ENCODE results near the gene ZBTB7C. TPM values are rescaled to one million over a fixed set of nuclear protein-coding genes. Genes with fewer than 3 reads are reported as not detected.

The ZBTB7C gene
- polyA plus RNA-seq, 4 donors: 0.54 to 4.1 (median 1.5) TPM

DNA sequence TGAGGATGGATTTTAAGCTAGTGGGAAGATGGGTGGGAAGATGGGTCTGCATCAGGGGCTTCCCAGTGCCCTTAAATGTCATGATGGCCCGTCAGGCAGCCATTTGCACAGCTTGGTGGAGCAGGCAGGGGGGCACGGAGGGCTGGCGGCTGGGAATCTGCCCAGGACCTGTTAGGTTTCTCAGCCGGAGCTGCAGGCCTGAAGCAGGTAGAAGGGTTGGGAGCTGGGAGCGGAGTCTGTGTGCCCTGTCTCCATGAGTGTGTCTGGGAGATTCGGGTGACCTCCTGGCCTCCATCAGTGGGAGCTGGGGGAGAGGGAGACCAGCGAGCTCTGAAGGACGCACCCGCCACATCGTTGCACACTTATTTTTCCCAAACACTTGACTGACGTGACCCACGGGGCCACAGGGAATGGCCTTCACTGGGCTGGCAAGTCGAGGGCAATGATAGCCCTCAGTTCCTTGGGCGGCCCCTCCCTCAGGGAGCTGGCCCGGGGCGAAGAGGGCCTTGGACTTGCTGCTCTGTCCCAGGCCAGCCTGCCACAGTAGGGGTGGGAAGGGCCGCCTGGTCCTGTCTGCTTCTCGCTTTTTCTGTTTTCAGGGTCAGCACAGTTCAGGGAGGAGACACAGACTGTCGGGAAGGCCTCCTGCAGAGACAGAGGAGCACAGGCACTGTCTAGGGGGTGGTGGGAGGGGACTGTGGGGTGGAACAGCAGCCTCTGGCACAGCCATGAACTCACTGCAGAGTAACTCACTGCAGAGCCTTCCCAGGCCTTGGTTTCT is 236.8 kb downstream of the ZBTB7C start:
- 89 to 96% (median 91%) methylated on average over 17 to 19 of the region's 19 CpGs for WGBS, 3 donors
- no peaks in the 10 kb centered on the region for H3K9me3 ChIP-seq (ENCODE audit: control insufficient read depth in 2 of 2, insufficient read depth in 1 of 2, low read depth in 1 of 2, low read length in 1 of 2)
- no peaks in the 10 kb centered on the region for H3K36me3 ChIP-seq (ENCODE audit: control insufficient read depth in 3 of 3, insufficient read depth in 2 of 3, low read depth in 1 of 3, low read length in 3 of 3)
- H3K27me3 ChIP-seq (ENCODE audit: control insufficient read depth in 3 of 3, insufficient read depth in 3 of 3, low read length in 3 of 3): no peaks in the 10 kb centered on the region
- peaks cover 0 to 21% (median under 1%) of the 10 kb centered on the region in 3 donors for H3K4me1 ChIP-seq (ENCODE audit: control insufficient read depth in 3 of 3, insufficient read depth in 2 of 3, low read depth in 1 of 3, low read length in 2 of 3)
- DNase-seq (no peak), FAIRE-seq (no peak)
- H3K27ac ChIP-seq (ENCODE audit: low read depth in 1 of 3, low read length in 2 of 3): no peak overlapping the region
- H3K4me3 ChIP-seq (ENCODE audit: low read depth in 1 of 3, low read length in 3 of 3): no peak overlapping the region

- no peak overlapping the region for H3K27ac ChIP-seq (ENCODE audit: low read depth in 1 of 3, low read length in 2 of 3)
- no peaks in the 10 kb centered on the region for H3K27me3 ChIP-seq (ENCODE audit: control insufficient read depth in 3 of 3, insufficient read depth in 3 of 3, low read length in 3 of 3)
- 85 to 93% (median 86%) methylated on average over 6 of the region's 6 CpGs for WGBS, 3 donors
- no peaks in the 10 kb centered on the region for H3K36me3 ChIP-seq (ENCODE audit: control insufficient read depth in 3 of 3, insufficient read depth in 2 of 3, low read depth in 1 of 3, low read length in 3 of 3)
- no peaks in the 10 kb centered on the region for H3K9me3 ChIP-seq (ENCODE audit: control insufficient read depth in 2 of 2, insufficient read depth in 1 of 2, low read depth in 1 of 2, low read length in 1 of 2)
- H3K4me3 ChIP-seq (ENCODE audit: low read depth in 1 of 3, low read length in 3 of 3): no peak overlapping the region
- FAIRE-seq: no peak
- no peak for DNase-seq
- peaks cover 0 to 29% (median 4%) of the 10 kb centered on the region in 3 donors for H3K4me1 ChIP-seq (ENCODE audit: control insufficient read depth in 3 of 3, insufficient read depth in 2 of 3, low read depth in 1 of 3, low read length in 2 of 3)
Measured at GRCh38 chr18:48171490-48172188, 237.5 kb downstream of the ZBTB7C start.

DNA sequence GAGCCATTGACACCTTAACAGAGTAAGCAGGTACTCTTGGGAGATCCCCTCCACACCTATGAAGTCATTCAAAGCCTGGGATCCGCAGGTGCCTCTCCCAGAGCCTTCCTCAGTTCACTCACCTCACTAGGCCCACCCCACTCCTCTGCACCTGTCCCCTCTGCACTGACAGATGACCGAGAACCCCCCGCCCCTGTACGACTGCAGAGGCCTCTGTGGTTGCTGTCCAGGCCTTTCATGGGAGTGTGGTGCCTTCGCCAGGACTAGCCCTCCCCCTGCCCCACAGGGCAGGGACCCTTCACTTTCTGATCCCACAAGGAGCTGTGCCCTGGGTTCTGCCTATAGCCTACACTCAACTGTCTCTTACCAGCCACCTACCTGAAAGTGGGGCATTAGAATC is 238.5 kb downstream of the ZBTB7C start:
- FAIRE-seq (no peak), DNase-seq (no peak)
- H3K9me3 ChIP-seq (ENCODE audit: control insufficient read depth in 2 of 2, insufficient read depth in 1 of 2, low read depth in 1 of 2, low read length in 1 of 2): no peaks in the 10 kb centered on the region
- 83 to 92% (median 88%) methylated on average over 5 of the region's 5 CpGs for WGBS, 3 donors
- H3K27ac ChIP-seq (ENCODE audit: low read depth in 1 of 3, low read length in 2 of 3): no peak overlapping the region
- no peaks in the 10 kb centered on the region for H3K27me3 ChIP-seq (ENCODE audit: control insufficient read depth in 3 of 3, insufficient read depth in 3 of 3, low read length in 3 of 3)
- H3K36me3 ChIP-seq (ENCODE audit: control insufficient read depth in 3 of 3, insufficient read depth in 2 of 3, low read depth in 1 of 3, low read length in 3 of 3): no peaks in the 10 kb centered on the region
- H3K4me1 ChIP-seq (ENCODE audit: control insufficient read depth in 3 of 3, insufficient read depth in 2 of 3, low read depth in 1 of 3, low read length in 2 of 3): peaks cover 1 to 38% (median 8%) of the 10 kb centered on the region in 3 donors
- no peak overlapping the region for H3K4me3 ChIP-seq (ENCODE audit: low read depth in 1 of 3, low read length in 3 of 3)

GRCh38 chr18:48168861-48169260 is 240.3 kb downstream of the ZBTB7C start:
- H3K27ac ChIP-seq (ENCODE audit: low read depth in 1 of 3, low read length in 2 of 3): peak overlapping the region in 2 of 3 donors; percentile 33 to 84
- H3K27me3 ChIP-seq (ENCODE audit: control insufficient read depth in 3 of 3, insufficient read depth in 3 of 3, low read length in 3 of 3): no peaks in the 10 kb centered on the region
- H3K36me3 ChIP-seq (ENCODE audit: control insufficient read depth in 3 of 3, insufficient read depth in 2 of 3, low read depth in 1 of 3, low read length in 3 of 3): no peaks in the 10 kb centered on the region
- peaks cover 8 to 56% (median 8%) of the 10 kb centered on the region in 3 donors for H3K4me1 ChIP-seq (ENCODE audit: control insufficient read depth in 3 of 3, insufficient read depth in 2 of 3, low read depth in 1 of 3, low read length in 2 of 3)
- H3K9me3 ChIP-seq (ENCODE audit: control insufficient read depth in 2 of 2, insufficient read depth in 1 of 2, low read depth in 1 of 2, low read length in 1 of 2): no peaks in the 10 kb centered on the region
- 94 to 97% (median 96%) methylated on average over 2 of the region's 2 CpGs for WGBS, 3 donors
- H3K4me3 ChIP-seq (ENCODE audit: low read depth in 1 of 3, low read length in 3 of 3): no peak overlapping the region
- no peak for FAIRE-seq
- DNase-seq: no peak

DNA sequence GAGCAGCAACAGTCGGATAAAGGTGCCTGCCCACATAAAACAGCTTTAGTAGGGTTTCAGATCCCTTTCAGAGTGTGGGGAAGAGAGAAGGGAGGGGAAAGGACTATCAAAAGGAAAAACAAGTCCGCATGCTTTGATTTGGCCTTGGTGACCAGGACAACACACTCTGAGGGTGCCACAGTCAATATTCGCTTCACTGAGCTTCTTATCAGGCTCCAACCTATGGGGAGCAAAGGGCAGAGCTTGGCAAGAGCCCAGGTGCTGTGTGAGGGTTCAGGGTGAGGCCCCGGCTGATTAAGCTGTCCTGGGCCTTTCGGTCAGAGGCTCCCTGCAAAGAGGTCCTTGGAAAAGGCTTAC is 241.3 kb downstream of the ZBTB7C start:
- H3K27ac ChIP-seq (ENCODE audit: low read depth in 1 of 3, low read length in 2 of 3): peak overlapping the region; percentile 75 to 90 (median 84)
- H3K27me3 ChIP-seq (ENCODE audit: control insufficient read depth in 3 of 3, insufficient read depth in 3 of 3, low read length in 3 of 3): no peaks in the 10 kb centered on the region
- 22 to 62% (median 32%) methylated on average over 5 of the region's 5 CpGs for WGBS, 3 donors
- H3K4me1 ChIP-seq (ENCODE audit: control insufficient read depth in 3 of 3, insufficient read depth in 2 of 3, low read depth in 1 of 3, low read length in 2 of 3): peaks cover 8 to 65% (median 8%) of the 10 kb centered on the region in 3 donors
- no peak for FAIRE-seq
- DNase-seq: peak; percentile 93 to 99
- no peaks in the 10 kb centered on the region for H3K36me3 ChIP-seq (ENCODE audit: control insufficient read depth in 3 of 3, insufficient read depth in 2 of 3, low read depth in 1 of 3, low read length in 3 of 3)
- no peaks in the 10 kb centered on the region for H3K9me3 ChIP-seq (ENCODE audit: control insufficient read depth in 2 of 2, insufficient read depth in 1 of 2, low read depth in 1 of 2, low read length in 1 of 2)
- H3K4me3 ChIP-seq (ENCODE audit: low read depth in 1 of 3, low read length in 3 of 3): no peak overlapping the region

GRCh38 chr18:48166336-48166875 is 242.8 kb downstream of the ZBTB7C start:
- DNase-seq (no peak), FAIRE-seq (no peak)
- Histone ChIP-seq H3K27me3 (ENCODE audit: control insufficient read depth in 3 of 3, insufficient read depth in 3 of 3, low read length in 3 of 3) (no peaks in the 10 kb centered on the region), H3K4me1 (ENCODE audit: control insufficient read depth in 3 of 3, insufficient read depth in 2 of 3, low read depth in 1 of 3, low read length in 2 of 3) (peaks cover 8 to 75% (median 8%) of the 10 kb centered on the region in 3 donors), H3K9me3 (ENCODE audit: control insufficient read depth in 2 of 2, insufficient read depth in 1 of 2, low read depth in 1 of 2, low read length in 1 of 2) (no peaks in the 10 kb centered on the region), H3K4me3 (ENCODE audit: low read depth in 1 of 3, low read length in 3 of 3) (no peak overlapping the region), H3K27ac (ENCODE audit: low read depth in 1 of 3, low read length in 2 of 3) (peak overlapping the region; percentile 75 to 90 (median 84)), H3K36me3 (ENCODE audit: control insufficient read depth in 3 of 3, insufficient read depth in 2 of 3, low read depth in 1 of 3, low read length in 3 of 3) (no peaks in the 10 kb centered on the region)
- WGBS, 3 donors: 74 to 79% (median 76%) methylated on average over 8 of the region's 8 CpGs

GRCh38 chr18:48165111-48165866 is 243.9 kb downstream of the ZBTB7C start:
- Histone ChIP-seq H3K36me3 (ENCODE audit: control insufficient read depth in 3 of 3, insufficient read depth in 2 of 3, low read depth in 1 of 3, low read length in 3 of 3) (no peaks in the 10 kb centered on the region), H3K4me3 (ENCODE audit: low read depth in 1 of 3, low read length in 3 of 3) (no peak overlapping the region), H3K4me1 (ENCODE audit: control insufficient read depth in 3 of 3, insufficient read depth in 2 of 3, low read depth in 1 of 3, low read length in 2 of 3) (peaks cover 8 to 80% (median 8%) of the 10 kb centered on the region in 3 donors), H3K27ac (ENCODE audit: low read depth in 1 of 3, low read length in 2 of 3) (peak overlapping the region; percentile 6 to 84 (median 67)), H3K27me3 (ENCODE audit: control insufficient read depth in 3 of 3, insufficient read depth in 3 of 3, low read length in 3 of 3) (no peaks in the 10 kb centered on the region), H3K9me3 (ENCODE audit: control insufficient read depth in 2 of 2, insufficient read depth in 1 of 2, low read depth in 1 of 2, low read length in 1 of 2) (no peaks in the 10 kb centered on the region)
- no peak for FAIRE-seq
- WGBS, 3 donors: 34 to 66% (median 41%) methylated on average over 13 of the region's 13 CpGs
- peak; percentile 51 to 58 for DNase-seq

- Histone ChIP-seq H3K4me1 (ENCODE audit: control insufficient read depth in 3 of 3, insufficient read depth in 2 of 3, low read depth in 1 of 3, low read length in 2 of 3) (peaks cover 8 to 80% (median 8%) of the 10 kb centered on the region in 3 donors), H3K9me3 (ENCODE audit: control insufficient read depth in 2 of 2, insufficient read depth in 1 of 2, low read depth in 1 of 2, low read length in 1 of 2) (no peaks in the 10 kb centered on the region), H3K36me3 (ENCODE audit: control insufficient read depth in 3 of 3, insufficient read depth in 2 of 3, low read depth in 1 of 3, low read length in 3 of 3) (no peaks in the 10 kb centered on the region), H3K27ac (ENCODE audit: low read depth in 1 of 3, low read length in 2 of 3) (peak overlapping the region in 2 of 3 donors; percentile 67 to 84), H3K27me3 (ENCODE audit: control insufficient read depth in 3 of 3, insufficient read depth in 3 of 3, low read length in 3 of 3) (no peaks in the 10 kb centered on the region), H3K4me3 (ENCODE audit: low read depth in 1 of 3, low read length in 3 of 3) (no peak overlapping the region)
- WGBS, 3 donors: 41 to 57% (median 43%) methylated on average over 1 of the region's 1 CpG
- DNase-seq (no peak), FAIRE-seq (no peak)
Measured at GRCh38 chr18:48164701-48165100, 244.5 kb downstream of the ZBTB7C start.

Data from small intestine (tissue), 7 donors.